ENCODE measurements around the gene C2orf81.

C2orf81 gene

DNA sequence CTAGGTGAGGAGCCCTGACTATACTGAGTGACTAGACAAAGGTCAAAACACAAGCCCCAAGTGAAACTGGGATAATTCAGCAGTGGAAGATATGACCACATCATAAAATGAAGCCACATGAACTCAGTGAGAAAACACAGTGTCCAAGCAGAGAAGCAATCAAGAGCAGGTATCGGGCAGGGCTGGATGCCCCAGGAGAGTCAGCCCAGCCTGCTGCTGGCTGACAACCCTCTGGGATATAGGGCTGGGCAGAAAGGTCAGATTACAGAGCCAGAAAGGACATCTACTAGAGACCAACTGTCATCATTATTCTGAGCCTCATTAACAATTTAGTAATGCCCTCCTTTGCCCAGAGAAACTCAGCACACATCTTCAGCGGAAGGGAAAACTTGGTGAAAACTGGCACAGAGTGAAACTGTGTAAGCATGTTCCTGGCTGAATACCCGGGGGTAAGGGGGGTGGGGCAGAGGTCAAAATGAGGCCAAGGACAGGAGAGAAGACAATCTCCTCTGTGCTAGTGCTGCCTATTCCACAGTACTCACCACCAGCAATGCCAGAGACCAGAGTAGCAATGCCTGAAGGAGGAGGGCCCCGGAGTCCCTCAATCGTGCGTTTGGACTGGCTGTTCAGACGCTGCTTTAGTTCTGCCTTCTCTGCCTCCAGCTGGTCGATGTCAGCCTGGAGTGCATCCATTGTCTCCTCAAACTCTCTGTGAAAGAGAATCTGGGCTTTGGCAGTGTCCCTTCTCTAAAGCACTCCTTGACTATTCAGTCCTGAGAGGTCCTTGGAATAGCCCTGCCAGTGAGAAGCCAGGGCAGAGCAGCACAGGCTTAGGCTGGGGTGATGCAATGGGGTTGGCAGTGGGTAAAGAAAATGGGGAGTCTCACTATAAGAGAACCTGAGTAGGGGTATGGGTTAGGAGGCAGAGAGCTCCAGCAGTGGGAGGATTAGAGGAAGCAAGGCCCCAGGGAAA is 56.6 kb downstream of the C2orf81 start:
- peak in 13 of 58 donors; percentile 6 to 56 (median 18) for DNase-seq
